Peyer's patch (tissue), 4 donors: ENCODE measurements around the gene TRPV4. TPM values are rescaled to one million over a fixed set of nuclear protein-coding genes. Genes with fewer than 3 reads are reported as not detected.

ENCODE experiments used
- DNase-seq, 3 donors: peaks; one replicate each; pipeline ENCODE4 v3.0.0-alpha.2; 2017 to 2019
- H3K27ac ChIP-seq, 4 donors: fragments of 200-600 bp; sonication (generic); one replicate each; pipeline ENCODE4 v1.5.1; 2016 to 2019
- H3K27me3 ChIP-seq, 2 donors: fragments of 200-600 bp; sonication (generic); one replicate each; pipeline ENCODE4 v1.5.1; 2019
- H3K36me3 ChIP-seq, 3 donors: fragments of 200-600 bp; sonication (generic); one replicate each; pipeline ENCODE4 v1.5.1; 2016 to 2019
- H3K4me1 ChIP-seq, 4 donors: fragments of 200-600 bp; sonication (generic); one replicate each; pipeline ENCODE4 v1.5.1; 2016 to 2019
- H3K4me3 ChIP-seq, 4 donors: fragments of 200-600 bp; sonication (generic); 1 replicate in 3 of 4; 2 replicates in 1 of 4; pipeline ENCODE4 v1.5.1; 2016 to 2019; ENCODE audit warnings: mild to moderate bottlenecking in 1 of 4
- H3K9me3 ChIP-seq, 4 donors: fragments of 200-600 bp; sonication (generic); one replicate each; pipeline ENCODE4 v1.5.1; 2016 to 2019; ENCODE audit warnings: mild to moderate bottlenecking in 1 of 4
- CTCF ChIP-seq, 6 experiments: fragments of 450-650 bp in 4 of 6; fragments of 200-600 bp in 2 of 6; sonication (generic) in 1 of 6; IDR thresholded peaks; one replicate each; pipeline ENCODE4 v1.5.1; 2017 to 2019; ENCODE audit warnings: antibody characterized with exemption in 6 of 6, mild to moderate bottlenecking in 3 of 6, moderate library complexity in 1 of 6
- POLR2A ChIP-seq, 2 donors: fragments of 450-650 bp; IDR thresholded peaks; one replicate each; pipeline ENCODE4 v1.5.1; 2017; ENCODE audit warnings: antibody characterized with exemption in 2 of 2, mild to moderate bottlenecking in 2 of 2, moderate library complexity in 2 of 2
- total RNA-seq, 4 donors: library from RNA; depleted of rRNA; stranded (reverse); fragments of >200 nt; gene quantifications; one replicate each; pipeline ENCODE4 v1.1.0, GENCODE V29; 2016

TRPV4 gene
- total RNA-seq, 4 donors from 2014 or later: 0.27 to 0.57 TPM; not detected in 2

- Histone ChIP-seq H3K4me1 (peaks cover 0 to 44% (median 0%) of the 10 kb centered on the region in 4 donors), H3K4me3 (no peak overlapping the region), H3K36me3 (no peaks in the 10 kb centered on the region), H3K27ac (peak overlapping the region in 1 of 4 donors; percentile 5), H3K27me3 (no peaks in the 10 kb centered on the region), H3K9me3 (no peaks in the 10 kb centered on the region)
- TF ChIP-seq POLR2A (IDR thresholded peaks at IDR 0.05) (no peak), CTCF (IDR thresholded peaks at IDR 0.05) (peak in 1 of 6 experiments; percentile 5)
- peak in 2 of 3 donors; percentile 42 for DNase-seq
Measured at GRCh38 chr12:109739747-109740693, 93.2 kb downstream of the TRPV4 start.

DNA sequence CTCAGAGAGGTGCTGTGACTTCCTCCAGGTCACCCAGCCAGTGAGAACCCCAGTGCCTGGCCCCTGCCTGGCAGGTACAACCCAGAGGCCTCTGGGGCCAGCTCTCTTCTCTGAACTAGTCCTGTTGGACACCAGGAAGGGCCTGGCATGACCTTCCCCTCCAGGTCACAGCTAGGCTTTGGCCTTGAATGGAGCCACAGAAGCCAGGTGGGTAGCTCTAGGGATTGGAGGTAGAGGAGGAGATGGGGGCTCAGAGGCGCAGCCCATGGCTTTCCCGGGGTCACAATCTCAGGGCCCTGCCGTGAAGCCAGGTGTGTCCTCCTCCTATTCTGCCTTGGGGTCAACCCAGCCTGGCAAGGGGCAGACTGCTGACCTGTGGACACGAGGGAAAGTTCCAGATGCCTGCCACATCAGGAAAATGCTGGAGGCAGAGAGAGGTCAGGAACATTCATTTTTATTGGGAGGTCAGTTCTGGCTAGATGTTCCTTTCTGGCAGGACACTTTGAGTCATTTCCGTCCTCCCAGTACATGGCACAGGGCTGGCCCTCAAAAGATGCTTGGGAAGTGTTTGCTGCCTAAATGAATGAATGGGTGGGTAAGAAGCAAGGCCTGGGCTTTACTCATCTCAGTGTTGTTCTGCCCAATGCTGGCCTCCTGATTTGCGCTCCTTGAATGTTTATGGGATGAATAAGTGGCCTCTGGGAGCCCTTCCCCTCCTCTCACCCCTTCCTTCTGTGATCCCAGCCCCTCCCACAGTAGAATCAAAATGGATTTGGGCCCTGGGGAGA, 94.1 kb downstream of the TRPV4 start:
- no peak overlapping the region for H3K4me3 ChIP-seq
- no peaks in the 10 kb centered on the region for H3K27me3 ChIP-seq
- H3K9me3 ChIP-seq: no peaks in the 10 kb centered on the region
- peaks cover 0 to 50% (median 0%) of the 10 kb centered on the region in 4 donors for H3K4me1 ChIP-seq
- peak in 2 of 3 donors; percentile 23 to 34 for DNase-seq
- H3K36me3 ChIP-seq: no peaks in the 10 kb centered on the region
- no peak for TF ChIP-seq POLR2A (IDR thresholded peaks at IDR 0.05)
- no peak for TF ChIP-seq CTCF (IDR thresholded peaks at IDR 0.05)
- H3K27ac ChIP-seq: no peak overlapping the region

DNA sequence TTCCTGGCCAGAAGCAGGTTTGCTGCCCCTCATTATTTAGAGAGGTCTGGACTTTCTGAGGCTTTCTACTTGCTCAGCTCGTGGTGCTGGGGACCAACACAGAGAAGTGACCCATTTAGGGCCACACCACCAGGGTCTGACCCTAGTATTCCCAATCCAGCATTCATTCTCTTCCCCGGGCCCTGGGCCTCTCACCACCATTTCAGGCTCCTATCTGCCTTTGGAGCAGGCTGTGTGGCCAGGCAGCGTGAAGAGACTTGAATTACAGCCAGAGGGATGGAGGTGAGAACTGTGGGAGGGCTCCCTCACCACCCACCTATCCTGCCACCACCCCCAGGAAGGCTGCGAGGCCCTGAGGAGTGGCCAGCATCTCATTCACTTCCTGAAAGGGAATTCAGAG, 95.0 kb downstream of the TRPV4 start:
- no peaks in the 10 kb centered on the region for H3K27me3 ChIP-seq
- H3K9me3 ChIP-seq: no peaks in the 10 kb centered on the region
- H3K27ac ChIP-seq: peak overlapping the region in 1 of 4 donors; percentile 22
- peaks cover 0 to 54% (median 0%) of the 10 kb centered on the region in 4 donors for H3K4me1 ChIP-seq
- TF ChIP-seq CTCF (IDR thresholded peaks at IDR 0.05) (no peak), POLR2A (IDR thresholded peaks at IDR 0.05) (no peak)
- peak in 2 of 3 donors; percentile 24 to 44 for DNase-seq
- no peaks in the 10 kb centered on the region for H3K36me3 ChIP-seq
- H3K4me3 ChIP-seq: no peak overlapping the region

DNA sequence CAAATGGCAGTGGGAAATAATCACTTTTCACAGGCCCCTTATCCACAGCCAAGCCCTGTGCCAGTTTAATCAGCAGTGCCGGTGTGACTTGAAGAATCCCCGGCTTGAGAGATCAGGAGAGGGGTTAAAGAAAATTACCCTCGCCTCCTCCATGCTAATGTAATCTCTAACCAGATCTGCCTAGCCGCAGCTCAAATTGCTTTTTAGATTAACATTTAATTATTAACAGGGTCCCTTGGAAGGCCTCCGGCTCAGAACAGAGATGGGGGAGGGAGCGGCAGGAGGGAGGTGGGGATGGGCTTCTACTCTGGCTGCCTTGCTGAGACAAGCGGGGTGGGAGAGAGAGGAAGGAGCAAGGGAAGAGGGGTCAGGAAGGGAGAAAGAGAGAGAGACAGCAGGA, 95.6 kb downstream of the TRPV4 start:
- no peaks in the 10 kb centered on the region for H3K9me3 ChIP-seq
- peak in 2 of 3 donors; percentile 43 to 49 for DNase-seq
- TF ChIP-seq CTCF (IDR thresholded peaks at IDR 0.05) (no peak), POLR2A (IDR thresholded peaks at IDR 0.05) (no peak)

GRCh38 chr12:109737126-109737525, 96.1 kb downstream of the TRPV4 start:
- no peaks in the 10 kb centered on the region for H3K9me3 ChIP-seq
- no peak overlapping the region for H3K4me3 ChIP-seq
- H3K36me3 ChIP-seq: no peaks in the 10 kb centered on the region
- TF ChIP-seq POLR2A (IDR thresholded peaks at IDR 0.05) (no peak), CTCF (IDR thresholded peaks at IDR 0.05) (no peak)
- peaks cover 0 to 50% (median 0%) of the 10 kb centered on the region in 4 donors for H3K4me1 ChIP-seq
- DNase-seq: peak in 2 of 3 donors; percentile 22 to 24
- H3K27ac ChIP-seq: no peak overlapping the region
- no peaks in the 10 kb centered on the region for H3K27me3 ChIP-seq

More for the DNA sequence above, 95.6 kb downstream of the TRPV4 start:
- H3K27me3 ChIP-seq: no peaks in the 10 kb centered on the region
- H3K27ac ChIP-seq: peak overlapping the region in 1 of 4 donors; percentile 22
- no peaks in the 10 kb centered on the region for H3K36me3 ChIP-seq
- no peak overlapping the region for H3K4me3 ChIP-seq
- peaks cover 0 to 54% (median 0%) of the 10 kb centered on the region in 4 donors for H3K4me1 ChIP-seq
